GM15510 (cell line): Measurements from ENCODE around the gene ADAMTSL3.

ENCODE experiments used
- POLR2A ChIP-seq: IDR thresholded peaks from 3 replicates; pipeline ENCODE4 v1.6.1; 2011; ENCODE audit warnings: borderline replicate concordance; ENCODE audit not compliant: insufficient read length; ENCODE audit errors: extremely low read depth

Gene ADAMTSL3

DNA sequence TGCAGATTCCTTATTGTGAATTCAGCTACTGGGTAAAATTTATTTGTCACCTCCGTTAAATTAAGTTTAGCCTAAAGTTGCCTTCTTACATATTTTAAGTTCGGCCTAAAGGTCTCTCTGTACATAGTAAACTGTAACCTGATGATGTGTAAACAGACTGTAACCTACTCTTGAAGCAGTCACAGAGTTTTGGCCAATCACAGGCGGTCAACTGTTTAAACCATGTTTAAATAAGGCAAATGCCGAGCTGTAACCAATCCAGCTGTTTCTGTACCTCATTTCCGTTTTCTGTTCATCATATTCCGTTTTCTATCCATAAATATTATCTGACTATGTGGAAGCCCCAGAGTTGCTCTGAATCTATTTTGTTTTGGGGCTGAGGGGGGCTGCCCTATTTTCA, 2.4 kb upstream of the ADAMTSL3 start:
- TF ChIP-seq POLR2A: no peak

DNA sequence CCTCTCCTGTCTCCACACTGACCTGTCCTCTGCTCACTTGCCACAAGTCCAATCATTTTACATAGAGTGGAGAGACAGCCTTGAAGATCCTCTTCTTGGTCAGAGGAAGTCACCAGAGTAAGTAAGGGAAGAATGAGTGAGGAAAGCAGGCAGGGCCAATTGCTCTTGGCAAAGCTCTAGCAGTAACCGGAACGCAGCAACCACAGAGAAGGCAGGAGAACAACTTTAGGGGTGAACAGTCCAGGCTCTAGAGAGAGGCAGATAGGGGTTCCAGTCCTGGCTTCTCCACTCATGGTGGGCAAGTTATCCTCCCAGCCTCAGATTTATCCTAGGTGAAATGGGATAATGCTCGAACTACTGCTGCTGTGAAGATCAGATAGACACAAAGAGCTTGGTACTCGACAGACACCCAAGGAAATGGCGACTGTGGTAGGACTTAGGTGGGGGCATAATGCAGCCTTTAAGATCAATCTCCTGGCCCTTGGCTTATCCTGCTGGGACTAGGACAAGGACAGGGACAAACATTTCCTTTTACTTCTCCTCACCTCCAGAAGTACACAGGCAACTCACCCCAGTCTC, 1.2 kb upstream of the ADAMTSL3 start:
- TF ChIP-seq POLR2A: no peak

DNA sequence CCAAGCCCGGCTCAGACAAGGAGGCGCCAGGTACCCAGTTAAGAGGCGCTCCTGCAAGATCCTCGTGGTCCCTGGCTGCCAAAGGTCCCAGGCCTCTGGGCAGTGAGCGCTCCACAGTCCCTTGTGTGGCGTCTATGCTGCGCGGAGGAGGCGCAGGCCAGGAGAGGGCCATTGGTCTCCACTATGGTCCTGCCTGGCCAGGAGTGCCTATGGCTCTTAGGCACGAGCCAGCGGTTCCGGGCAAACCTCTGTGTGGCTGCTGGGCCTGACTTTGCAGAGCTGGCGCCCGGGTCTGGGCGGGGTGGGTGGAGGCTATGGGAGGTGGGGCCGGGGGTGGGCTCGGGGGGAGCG, 660 bp upstream of the ADAMTSL3 start:
- no peak for TF ChIP-seq POLR2A

DNA sequence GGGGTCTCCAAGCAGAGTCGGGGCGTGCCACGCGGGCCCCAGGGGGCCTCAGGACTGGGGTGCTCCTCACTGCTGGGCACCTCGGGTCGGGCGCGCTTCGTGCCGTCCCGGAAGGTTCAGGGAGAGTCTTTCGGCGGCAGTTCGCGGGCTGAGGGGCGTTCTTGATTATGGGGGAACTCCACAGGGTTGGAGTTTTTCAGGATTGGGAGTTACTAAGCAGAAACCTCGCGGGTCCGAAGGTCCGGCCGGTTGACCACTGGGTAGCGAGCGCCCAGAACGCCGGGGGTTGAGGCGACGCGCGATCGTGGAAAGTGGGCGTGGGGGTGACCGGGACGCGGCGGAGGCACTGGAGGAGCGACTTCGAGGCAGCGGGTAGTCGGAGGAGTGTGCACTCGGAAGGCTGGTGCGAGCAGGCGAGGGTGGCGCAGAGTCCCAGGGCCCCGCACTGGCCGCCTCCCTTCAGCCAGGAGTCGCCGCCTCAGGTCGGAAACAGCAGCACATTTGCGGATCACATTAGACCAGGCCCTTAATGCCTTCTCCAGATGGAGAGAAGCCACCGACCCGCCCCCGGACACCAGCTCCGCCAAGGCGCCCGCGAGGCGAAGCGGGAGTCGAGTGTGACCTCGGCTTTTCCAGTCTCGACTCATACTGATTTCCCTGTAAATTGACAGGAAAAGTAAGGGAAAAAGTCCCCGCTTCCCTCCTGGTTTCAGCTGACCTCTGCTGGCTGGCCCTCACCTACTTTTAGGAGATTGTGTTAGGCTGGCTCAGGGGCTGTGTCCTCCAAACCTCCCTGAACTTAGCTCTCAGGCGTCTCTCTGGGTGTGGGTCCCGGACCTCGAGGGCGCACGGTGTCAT, 685 bp downstream of the ADAMTSL3 start:
- TF ChIP-seq POLR2A: no peak

DNA sequence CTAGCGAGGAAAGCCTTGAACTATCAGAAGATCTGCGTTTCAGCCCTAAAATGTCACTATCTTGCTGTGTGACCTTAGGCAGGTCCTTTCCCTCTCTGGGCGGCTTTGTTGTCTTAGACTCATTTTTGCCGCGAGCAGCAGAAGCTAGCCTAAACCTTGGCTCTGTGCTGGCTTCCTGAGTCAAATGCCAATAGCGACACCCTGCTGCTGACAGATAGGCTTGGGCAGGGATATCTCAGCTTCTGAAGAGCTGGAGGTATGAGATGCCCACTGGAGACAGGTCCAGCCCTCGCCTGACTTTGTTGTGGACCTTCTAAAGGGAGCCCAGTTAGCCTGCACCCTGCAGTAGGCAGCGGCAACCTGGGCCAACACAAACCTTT, 1.3 kb downstream of the ADAMTSL3 start:
- no peak for TF ChIP-seq POLR2A

DNA sequence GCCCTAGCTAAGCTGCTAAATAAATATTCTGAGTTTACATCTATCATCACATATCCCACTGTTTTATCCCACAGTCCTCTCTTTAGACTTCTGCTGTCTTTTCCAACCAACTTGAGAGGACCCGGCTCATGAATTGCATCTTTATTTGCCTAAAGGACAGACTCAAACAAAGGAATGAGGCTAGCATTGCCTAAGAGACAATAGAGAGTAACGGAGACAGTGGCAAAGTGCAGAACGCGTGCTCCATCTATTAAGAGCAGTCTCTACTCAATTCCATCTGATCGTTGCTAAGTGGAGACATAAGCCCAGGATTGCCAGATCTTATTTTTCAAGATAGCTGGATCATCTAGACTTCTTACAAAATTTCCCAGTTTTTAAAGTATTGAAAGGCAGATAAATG, 2.3 kb downstream of the ADAMTSL3 start:
- no peak for TF ChIP-seq POLR2A

DNA sequence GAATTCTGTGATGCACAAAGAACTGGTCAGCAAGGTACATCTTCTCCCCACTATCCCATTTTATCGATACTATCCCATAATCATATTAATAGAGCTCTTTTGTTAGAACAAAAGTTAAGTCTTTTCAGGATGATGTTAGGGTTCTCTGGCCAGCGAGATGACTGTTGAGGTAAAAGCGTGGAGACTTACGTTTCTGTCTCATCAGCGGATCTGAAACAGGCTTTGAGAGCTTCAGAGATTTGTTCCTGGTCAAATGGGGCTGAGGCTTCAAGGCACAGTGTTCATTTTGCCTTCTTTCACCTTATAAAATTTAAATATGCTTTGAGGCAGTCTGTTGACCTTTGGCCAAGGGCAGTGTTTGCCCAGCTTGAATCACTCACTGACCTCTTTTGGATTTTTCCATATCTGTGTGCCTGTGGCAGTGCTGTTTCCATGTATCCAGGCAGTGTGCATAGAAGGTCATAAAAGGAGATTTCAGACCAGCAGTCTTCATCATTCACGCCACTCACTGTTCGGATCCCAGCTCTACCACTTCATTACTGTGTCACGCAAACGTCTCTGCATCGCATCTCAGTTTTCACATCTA, 3.1 kb downstream of the ADAMTSL3 start:
- no peak for TF ChIP-seq POLR2A

DNA sequence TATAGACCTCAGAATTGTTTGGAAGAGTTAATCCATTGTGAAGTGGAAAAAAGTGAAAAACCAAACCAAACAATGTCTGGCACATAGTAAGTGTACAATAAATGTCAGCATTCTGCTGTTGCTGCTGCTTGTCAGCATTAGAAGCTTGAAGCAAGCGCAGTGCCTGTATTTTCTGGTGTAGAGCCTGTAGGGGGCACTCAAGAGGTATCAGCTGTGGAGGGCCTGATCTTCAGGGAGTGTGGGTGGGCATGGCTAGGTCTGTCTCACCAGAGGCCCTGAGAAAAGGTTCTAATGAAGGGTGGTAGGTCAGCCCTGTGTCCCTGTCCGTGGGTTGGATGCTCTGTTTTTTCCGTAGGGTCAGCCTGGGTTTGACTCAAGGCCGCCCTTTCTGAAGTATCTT, 3.6 kb downstream of the ADAMTSL3 start:
- TF ChIP-seq POLR2A: no peak

DNA sequence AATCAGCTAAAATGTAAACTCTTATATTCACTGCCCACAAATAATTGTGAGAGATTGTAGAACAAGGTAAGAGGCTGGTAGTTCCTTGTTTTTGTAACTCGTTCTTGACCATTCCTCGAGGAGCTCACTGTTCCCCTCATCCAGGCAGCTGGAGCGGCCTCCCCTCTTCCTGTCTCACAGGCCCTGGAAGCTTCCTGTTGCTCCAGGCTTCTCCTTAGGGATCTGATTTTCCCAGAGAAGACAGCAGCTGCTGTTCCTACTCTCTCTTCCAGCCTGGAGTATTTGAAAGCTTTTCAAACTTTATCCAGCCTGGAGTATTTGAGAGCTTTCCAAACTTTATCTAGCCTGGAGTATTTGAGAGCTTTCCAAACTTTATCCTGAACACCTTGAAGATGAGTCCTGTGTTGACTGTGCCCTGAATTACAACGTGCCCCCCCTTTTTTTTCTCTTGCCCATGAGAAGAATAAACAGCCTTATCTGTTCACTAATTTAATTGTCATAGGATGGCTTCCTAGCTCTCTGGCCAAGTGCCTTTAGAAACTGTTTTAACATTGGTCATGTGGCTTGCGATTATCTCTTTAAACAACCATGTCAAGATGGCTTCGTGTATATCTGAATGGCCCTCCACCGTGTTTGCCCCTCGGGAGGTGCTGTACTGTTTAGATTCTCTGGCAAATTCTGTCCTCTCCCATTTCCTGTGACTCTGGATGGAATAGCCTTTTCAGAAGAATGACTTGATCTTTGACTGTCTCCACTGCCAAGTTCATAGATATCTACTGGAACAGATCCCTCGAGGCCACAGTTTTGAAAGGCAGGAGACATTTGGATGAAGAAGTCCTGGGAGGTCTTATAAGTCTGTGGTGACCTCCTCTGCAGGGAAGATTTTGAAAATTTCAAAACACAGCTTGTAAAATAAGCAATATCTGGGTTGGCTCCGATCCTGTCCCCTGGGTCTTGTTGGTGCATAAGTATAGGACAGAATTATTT, 4.8 kb downstream of the ADAMTSL3 start:
- TF ChIP-seq POLR2A: no peak

DNA sequence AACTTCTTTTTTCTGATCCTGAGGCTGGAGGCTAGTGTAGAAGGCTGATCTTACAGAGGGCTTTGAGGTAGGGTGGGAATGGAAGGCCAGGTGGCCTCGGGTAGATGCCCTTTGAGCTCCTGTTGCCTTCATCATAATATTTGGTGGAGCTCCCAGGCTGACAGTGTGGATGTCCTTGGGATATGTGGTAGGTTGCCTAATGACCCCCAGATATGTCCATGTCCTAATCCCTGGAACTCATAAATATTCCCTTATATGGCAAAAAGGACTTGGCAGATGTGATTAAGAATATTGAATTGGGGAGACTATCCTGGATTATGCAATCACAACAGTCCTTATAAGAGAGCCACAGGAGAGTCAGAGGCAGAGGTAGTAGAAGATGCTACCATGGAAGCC, 5.5 kb downstream of the ADAMTSL3 start:
- TF ChIP-seq POLR2A: no peak

DNA sequence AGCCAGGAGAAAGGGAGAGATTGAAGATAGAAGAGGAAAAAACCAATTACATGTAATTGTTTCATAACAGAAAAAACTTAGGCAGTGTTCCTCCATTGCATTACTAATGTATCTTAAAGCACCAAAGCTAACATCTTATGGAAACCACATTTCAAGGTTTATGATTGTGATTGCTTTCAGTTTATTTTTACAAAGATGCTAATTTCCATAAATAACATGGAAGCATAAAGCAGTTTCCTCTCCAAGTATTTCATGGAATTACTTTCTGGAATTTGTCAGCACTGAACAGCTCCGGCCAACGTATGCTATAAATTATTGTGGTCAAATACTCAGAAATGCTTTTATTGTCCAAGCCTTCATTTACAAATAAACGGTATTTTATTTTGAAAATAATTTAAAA, 11.6 kb downstream of the ADAMTSL3 start:
- no peak for TF ChIP-seq POLR2A

DNA sequence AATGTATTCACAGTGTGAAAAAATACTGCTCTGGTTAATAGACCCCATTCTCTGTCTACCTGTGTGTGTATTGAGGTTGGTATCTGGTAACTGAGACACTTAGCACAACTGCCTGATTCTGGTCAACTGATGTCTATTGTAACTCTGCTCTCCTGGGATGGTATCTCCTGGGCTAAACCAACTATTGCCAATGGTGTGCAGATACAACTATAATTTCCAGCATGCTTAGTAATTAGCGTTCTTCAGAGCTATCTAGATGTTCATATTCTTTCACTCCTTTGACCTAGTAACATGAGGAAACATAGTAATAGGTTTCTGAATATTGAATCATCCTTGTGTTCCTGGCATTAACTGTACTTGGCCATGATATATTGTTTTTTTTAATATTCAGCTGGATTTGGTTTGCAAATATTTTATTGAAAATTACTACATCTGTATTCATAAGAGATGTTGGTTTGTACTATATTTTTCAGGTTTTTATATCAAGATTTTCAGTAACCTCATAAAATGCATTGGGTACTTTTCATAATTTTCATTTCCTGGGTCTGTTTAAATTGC, 16.8 kb downstream of the ADAMTSL3 start:
- TF ChIP-seq POLR2A: no peak

DNA sequence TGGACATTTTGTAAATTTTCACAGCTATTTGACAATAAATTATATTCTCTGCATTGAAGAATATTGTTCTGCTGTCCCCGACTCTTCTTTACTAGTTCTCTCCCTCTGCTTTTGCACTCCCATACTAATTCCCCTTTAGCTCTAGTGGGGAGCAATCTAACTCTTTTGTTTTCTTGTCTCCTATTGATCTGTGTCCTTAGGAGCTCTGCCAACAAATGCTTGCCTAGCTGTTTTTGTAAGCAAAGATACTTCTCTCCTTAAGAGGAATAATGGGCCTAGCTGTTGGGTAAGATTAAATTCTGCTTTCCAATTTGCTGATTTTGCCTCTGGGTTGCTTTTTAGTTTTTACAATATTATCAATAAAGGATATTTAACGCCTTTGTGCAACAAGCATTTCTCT, 17.7 kb downstream of the ADAMTSL3 start:
- TF ChIP-seq POLR2A: no peak

DNA sequence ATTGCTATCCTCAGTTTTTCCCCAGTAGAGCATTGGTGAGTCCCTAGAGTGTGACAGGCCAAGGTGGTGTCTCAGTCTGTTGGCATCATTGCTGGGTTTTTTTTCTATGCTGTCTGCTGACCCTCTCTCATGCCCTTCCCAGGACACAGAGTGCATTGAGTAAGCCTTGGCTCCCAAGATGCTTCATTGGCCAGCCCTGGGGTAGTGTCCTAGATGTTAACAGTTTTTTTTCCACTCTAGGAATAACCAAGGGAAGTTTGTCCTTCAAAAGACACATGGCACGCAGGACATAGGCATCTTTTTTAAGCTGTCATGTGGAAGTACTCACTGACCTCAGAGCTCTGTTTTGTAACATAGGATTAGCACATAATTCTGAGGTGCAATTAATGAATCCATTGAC, 19.5 kb downstream of the ADAMTSL3 start:
- TF ChIP-seq POLR2A: no peak

DNA sequence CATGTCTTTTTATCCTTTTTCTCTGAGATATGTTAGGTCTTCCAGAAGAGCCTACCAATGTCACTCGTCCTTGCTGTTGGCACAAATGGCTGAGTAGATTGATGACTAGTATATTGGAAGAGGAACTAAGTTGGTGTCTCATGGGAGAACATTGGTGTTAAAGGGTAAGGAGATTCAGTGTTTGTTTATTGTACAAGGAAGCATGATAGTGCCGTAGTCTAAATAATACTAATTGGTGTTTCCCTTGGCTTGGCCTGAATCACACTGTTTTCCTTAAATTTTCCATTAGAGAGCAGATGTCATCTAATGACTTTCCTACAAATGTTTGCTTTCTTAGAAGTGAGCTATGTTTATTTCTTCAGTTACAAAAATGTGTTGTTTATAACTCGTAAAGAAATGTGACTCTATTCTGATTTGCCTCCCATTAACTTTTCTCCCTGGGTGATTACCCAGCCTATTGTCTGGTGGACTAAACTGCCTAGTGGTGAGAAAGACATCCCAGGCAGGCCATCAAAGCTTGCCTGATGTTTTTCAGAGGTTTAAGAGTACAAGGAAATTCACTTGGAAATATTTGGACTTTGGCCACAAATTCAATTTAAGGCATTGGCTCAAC, 28.7 kb downstream of the ADAMTSL3 start:
- TF ChIP-seq POLR2A: no peak

DNA sequence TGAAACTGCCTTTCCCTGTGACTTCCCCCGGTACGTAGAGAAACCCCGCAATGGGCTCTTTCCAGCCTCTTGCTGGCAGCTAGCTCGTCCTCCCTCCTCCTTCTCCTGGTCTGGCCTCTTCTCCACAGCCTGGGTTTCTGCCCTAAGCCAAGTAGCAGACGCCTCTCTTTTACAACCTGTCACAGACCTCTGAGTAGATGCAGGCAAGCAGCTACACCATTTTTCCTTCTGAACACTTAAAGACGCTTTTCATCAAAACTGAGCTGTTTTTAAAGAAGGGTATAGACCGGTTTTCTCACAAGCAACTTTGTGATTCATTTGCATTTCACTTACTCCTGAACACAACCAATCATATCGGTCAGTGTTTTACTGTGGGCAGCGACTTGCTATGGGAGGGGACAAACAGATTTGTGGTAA, 32.0 kb downstream of the ADAMTSL3 start:
- no peak for TF ChIP-seq POLR2A
